UCSD-AML1 (cell line): ENCODE results near the gene FAM161B.

Experiments
- DNase-seq: peaks from one replicate; lab custom pipeline; 2025; ENCODE audit not compliant: unreplicated experiment; lab: John Stamatoyannopoulos, UW

Gene FAM161B

DNA sequence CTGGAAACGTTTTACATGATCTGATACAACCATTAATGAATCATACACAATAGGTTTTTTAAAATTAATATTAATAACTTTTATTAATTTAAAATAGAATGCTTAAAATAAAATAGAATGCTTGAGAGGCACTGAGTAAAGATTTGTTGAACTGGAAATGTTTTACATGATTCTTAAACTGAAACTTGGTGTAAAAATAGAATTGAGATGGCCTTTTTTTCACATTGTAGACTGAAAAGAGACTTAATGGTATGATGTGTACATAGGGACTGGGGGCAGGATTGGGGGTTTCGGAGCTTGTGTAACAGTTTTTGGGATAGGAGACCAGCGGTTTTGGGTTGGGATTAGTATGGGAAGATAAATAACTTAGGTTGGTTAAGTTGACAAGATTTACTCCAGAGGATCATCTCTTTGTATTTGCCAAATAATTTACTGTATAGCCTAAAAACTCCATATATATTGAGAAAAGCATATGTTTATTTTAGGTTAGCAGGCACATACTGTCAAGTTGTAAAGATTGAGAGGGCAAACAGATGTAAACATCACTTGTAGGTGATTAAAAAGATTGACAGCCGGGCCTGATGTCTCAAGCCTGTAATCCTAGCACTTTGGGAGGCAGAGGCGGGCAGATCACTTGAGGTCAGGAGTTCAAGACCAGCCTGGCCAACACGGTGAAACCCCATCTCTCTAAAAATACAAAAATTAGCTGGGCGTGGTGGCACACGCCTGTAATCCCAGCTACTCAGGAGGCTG is 65.3 kb downstream of the FAM161B start:
- DNase-seq: no peak
